Thyroid gland (tissue), 4 donors: ENCODE data around the gene KLC3. TPM values are rescaled to one million over a fixed set of nuclear protein-coding genes. Genes with fewer than 3 reads are reported as not detected.

Source experiments
- DNase-seq, 2 donors: peaks; one replicate each; pipeline ENCODE4 v3.0.0-alpha.2; 2019
- H3K27ac ChIP-seq, 3 donors: fragments of 200-600 bp; sonication (generic); 1 replicate in 2 of 3; 2 replicates in 1 of 3; pipeline ENCODE4 v1.5.1; 2016 to 2019; ENCODE audit warnings: mild to moderate bottlenecking in 1 of 3, moderate library complexity in 1 of 3
- H3K27me3 ChIP-seq: fragments of 200-600 bp; sonication (generic); one replicate; pipeline ENCODE4 v1.5.1; 2019
- H3K36me3 ChIP-seq, 2 donors: fragments of 200-600 bp; sonication (generic); one replicate each; pipeline ENCODE4 v1.5.1; 2016 to 2019
- H3K4me1 ChIP-seq, 2 donors: fragments of 200-600 bp; sonication (generic); one replicate each; pipeline ENCODE4 v1.5.1; 2017 to 2019
- H3K4me3 ChIP-seq, 3 donors: fragments of 200-600 bp; sonication (generic); replicated peaks in 1 of 3; 1 replicate in 2 of 3; 2 replicates in 1 of 3; pipeline ENCODE4 v1.5.1; 2016; ENCODE audit warnings: mild to moderate bottlenecking in 1 of 3
- H3K9me3 ChIP-seq: fragments of 200-600 bp; sonication (generic); one replicate; pipeline ENCODE4 v1.5.1; 2017
- CTCF ChIP-seq, 6 experiments: fragments of 200-600 bp in 3 of 6; fragments of 450-650 bp in 3 of 6; sonication (generic) in 3 of 6; IDR thresholded peaks; one replicate each; pipeline ENCODE4 v1.5.1; 2016 to 2019; ENCODE audit warnings: antibody characterized with exemption in 6 of 6, mild to moderate bottlenecking in 2 of 6, inconsistent platforms in 1 of 6, moderate library complexity in 1 of 6
- POLR2A ChIP-seq, 2 donors: fragments of 450-650 bp; IDR thresholded peaks; one replicate each; pipeline ENCODE4 v1.6.1; 2017; ENCODE audit warnings: antibody characterized with exemption in 2 of 2, mild to moderate bottlenecking in 2 of 2, moderate library complexity in 1 of 2
- WGBS, 2 donors: methylation state at CpG; one replicate each; pipeline ENCODE4 v1.1.5; 2017; 5-methylcytosine and 5-hydroxymethylcytosine counted together
- intact Hi-C: fragments of 100-400 bp; cut with DNase I; formaldehyde crosslinking; loops from one replicate; pipeline ENCODE4 v1.15.1; 2023
- total RNA-seq, 4 donors: library from RNA; depleted of rRNA; stranded (reverse); fragments of >200 nt; gene quantifications; one replicate each; pipeline ENCODE4 v1.2.3, GENCODE V29; 2016

Gene KLC3
- total RNA-seq, 4 donors from 2014 or later: 0.45 to 1.2 (median 0.83) TPM

- no peaks in the 10 kb centered on the region for H3K36me3 ChIP-seq
- no peak for DNase-seq
- H3K27me3 ChIP-seq: no peaks in the 10 kb centered on the region
- no peak overlapping the region for H3K27ac ChIP-seq
- TF ChIP-seq CTCF (IDR thresholded peaks at IDR 0.05): no peak
- TF ChIP-seq POLR2A (IDR thresholded peaks at IDR 0.05): no peak
- intact Hi-C loops: no loop called here
- no peaks in the 10 kb centered on the region for H3K4me1 ChIP-seq
- 51 to 77% methylated on average over 8 to 10 of the region's 21 CpGs for WGBS, 2 donors
- no peak overlapping the region for H3K4me3 ChIP-seq
- H3K9me3 ChIP-seq: no peaks in the 10 kb centered on the region
Observed at GRCh38 chr19:45315304-45315703, 25.2 kb upstream of the KLC3 start.

- TF ChIP-seq POLR2A (IDR thresholded peaks at IDR 0.05): no peak
- TF ChIP-seq CTCF (IDR thresholded peaks at IDR 0.05): no peak
- no peaks in the 10 kb centered on the region for H3K36me3 ChIP-seq
- WGBS, 2 donors: 78 to 82% methylated on average over 11 to 12 of the region's 12 CpGs
- H3K27me3 ChIP-seq: no peaks in the 10 kb centered on the region
- no peaks in the 10 kb centered on the region for H3K9me3 ChIP-seq
- H3K4me3 ChIP-seq: no peak overlapping the region
- peaks cover 0 to 6% of the 10 kb centered on the region in 2 donors for H3K4me1 ChIP-seq
- no peak for DNase-seq
- no peak overlapping the region for H3K27ac ChIP-seq
- intact Hi-C loops: no loop called here
Observed at GRCh38 chr19:45320997-45321775, 19.4 kb upstream of the KLC3 start.

DNA sequence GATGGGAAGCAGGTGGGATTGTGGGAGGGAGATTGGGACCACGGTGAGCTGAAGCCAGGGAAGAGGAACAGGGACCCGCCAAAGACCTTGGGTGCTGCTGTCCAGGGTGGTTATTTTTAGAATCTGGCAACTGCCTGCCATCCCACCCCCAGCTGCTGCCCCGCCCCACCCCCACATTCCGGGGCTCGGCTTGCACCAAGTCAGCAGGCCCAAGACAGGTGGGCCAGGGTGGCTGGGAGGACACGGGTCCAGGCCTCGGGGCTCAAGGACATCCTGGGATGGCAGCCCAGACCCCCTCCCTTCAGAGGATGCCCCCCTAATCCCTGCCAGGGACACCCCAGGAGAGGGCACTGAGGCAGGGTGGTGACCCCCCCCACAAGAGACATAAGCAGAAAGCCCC, 18.7 kb upstream of the KLC3 start:
- intact Hi-C loops: no loop called here
- no peak for DNase-seq
- Histone ChIP-seq H3K9me3 (no peaks in the 10 kb centered on the region), H3K27ac (no peak overlapping the region), H3K4me3 (no peak overlapping the region), H3K36me3 (no peaks in the 10 kb centered on the region), H3K4me1 (peaks cover 0 to 6% of the 10 kb centered on the region in 2 donors), H3K27me3 (no peaks in the 10 kb centered on the region)
- TF ChIP-seq CTCF (IDR thresholded peaks at IDR 0.05) (no peak), POLR2A (IDR thresholded peaks at IDR 0.05) (no peak)
- 69 to 74% methylated on average over 3 to 7 of the region's 7 CpGs for WGBS, 2 donors

DNA sequence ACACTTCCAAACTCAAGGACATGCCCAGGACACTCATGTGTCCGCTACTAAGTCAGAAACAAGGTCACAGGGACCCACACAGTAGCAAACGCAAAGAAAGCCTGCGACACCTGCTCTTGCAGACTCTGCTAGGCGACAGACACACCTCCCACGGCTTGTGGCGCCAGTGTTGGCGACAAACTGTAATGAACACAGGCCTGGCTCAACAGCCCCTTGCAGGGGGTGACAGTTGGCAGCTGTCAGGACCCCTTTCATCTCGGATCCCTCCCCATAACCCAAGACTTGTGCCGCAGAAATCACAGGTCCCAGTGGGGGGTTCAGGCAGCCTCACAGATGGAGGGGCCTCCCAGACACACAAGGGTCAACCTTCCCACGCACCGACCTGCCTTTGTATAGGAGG, 18.2 kb upstream of the KLC3 start:
- Histone ChIP-seq H3K27me3 (no peaks in the 10 kb centered on the region), H3K27ac (no peak overlapping the region), H3K36me3 (no peaks in the 10 kb centered on the region), H3K9me3 (no peaks in the 10 kb centered on the region), H3K4me3 (no peak overlapping the region), H3K4me1 (peaks cover 0 to 6% of the 10 kb centered on the region in 2 donors)
- TF ChIP-seq CTCF (IDR thresholded peaks at IDR 0.05) (no peak), POLR2A (IDR thresholded peaks at IDR 0.05) (no peak)
- WGBS, 2 donors: 54% methylated on average over 11 of the region's 11 CpGs; no CpG with 5 or more reads in 1 of the 2 donors
- no peak for DNase-seq
- intact Hi-C loops: no loop called here

DNA sequence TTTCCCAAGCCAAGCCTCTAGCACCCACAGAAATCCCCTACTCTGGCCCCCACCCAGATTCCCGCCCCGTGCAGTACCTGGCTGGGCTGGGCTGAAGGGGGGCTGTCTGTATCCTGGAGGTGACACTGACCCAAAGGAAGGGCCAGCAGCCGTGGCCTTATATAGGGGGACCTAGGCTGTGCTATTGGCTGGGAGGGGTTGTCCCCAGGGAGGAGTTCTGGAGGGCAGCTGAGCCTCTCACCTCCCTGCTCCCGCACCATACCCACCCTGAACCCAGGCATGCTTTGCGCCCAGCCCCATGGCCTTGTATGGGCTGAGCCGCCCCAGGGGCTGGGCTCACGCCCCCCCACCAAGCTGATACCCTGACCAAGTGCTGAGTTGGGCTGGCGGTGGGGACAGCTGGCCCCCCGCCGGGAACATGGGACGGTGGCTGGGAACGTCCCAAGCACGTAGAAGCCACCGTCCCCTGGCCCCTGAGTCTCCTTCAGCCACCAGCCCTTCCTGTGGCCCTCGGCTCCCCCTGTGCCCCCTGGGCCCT, 17.7 kb upstream of the KLC3 start, which contains the start of gene CKM:
TSS of gene CKM (minus strand) at position 132 of the 538 bp plus-strand sequence. CDS start 3,162 bp downstream, outside the sequence.
- Histone ChIP-seq H3K4me3 (no peak within 1 kb of the TSS), H3K27me3 (no peaks in the 10 kb centered on the region), H3K36me3 (no peaks in the 10 kb centered on the region), H3K9me3 (no peaks in the 10 kb centered on the region), H3K27ac (no peak within 1 kb of the TSS), H3K4me1 (peaks cover 0 to 6% of the 10 kb centered on the region in 2 donors)
- no peak for DNase-seq
- intact Hi-C loops: no loop called here
- 48 to 65% methylated on average over 4 to 14 of the region's 15 CpGs for WGBS, 2 donors
- TF ChIP-seq POLR2A (IDR thresholded peaks at IDR 0.05): no peak
- TF ChIP-seq CTCF (IDR thresholded peaks at IDR 0.05): no peak
